ENCODE results near the gene MORN3. TPM values are rescaled to one million over a fixed set of nuclear protein-coding genes. Genes with fewer than 3 reads are reported as not detected.

The MORN3 gene
- total and polyA plus RNA-seq, 8 donors, result 0.17 to 2.8 (median 1.5) TPM

GRCh38 chr12:121628536-121628935, 40.9 kb downstream of the MORN3 start:
- peaks cover 16 to 79% of the 10 kb centered on the region in 2 donors for H3K4me1 ChIP-seq
- ATAC-seq (no peak), DNase-seq (no peak)
- TF ChIP-seq, protein P1, sequence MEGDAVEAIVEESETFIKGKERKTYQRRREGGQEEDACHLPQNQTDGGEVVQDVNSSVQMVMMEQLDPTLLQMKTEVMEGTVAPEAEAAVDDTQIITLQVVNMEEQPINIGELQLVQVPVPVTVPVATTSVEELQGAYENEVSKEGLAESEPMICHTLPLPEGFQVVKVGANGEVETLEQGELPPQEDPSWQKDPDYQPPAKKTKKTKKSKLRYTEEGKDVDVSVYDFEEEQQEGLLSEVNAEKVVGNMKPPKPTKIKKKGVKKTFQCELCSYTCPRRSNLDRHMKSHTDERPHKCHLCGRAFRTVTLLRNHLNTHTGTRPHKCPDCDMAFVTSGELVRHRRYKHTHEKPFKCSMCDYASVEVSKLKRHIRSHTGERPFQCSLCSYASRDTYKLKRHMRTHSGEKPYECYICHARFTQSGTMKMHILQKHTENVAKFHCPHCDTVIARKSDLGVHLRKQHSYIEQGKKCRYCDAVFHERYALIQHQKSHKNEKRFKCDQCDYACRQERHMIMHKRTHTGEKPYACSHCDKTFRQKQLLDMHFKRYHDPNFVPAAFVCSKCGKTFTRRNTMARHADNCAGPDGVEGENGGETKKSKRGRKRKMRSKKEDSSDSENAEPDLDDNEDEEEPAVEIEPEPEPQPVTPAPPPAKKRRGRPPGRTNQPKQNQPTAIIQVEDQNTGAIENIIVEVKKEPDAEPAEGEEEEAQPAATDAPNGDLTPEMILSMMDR (IDR thresholded peaks at IDR 0.05), result no peak
- no peaks in the 10 kb centered on the region for H3K9me3 ChIP-seq
- H3K4me3 ChIP-seq, result peak overlapping the region in 1 of 2 donors; percentile 90
- peak overlapping the region in 1 of 2 donors; percentile 97 for H3K27ac ChIP-seq
- no peaks in the 10 kb centered on the region for H3K27me3 ChIP-seq
- no peaks in the 10 kb centered on the region for H3K36me3 ChIP-seq
- intact Hi-C loops (cut with DNase I), result loop anchor here in 1 of 2 donors (10.0 kb wide), 2 partner anchors 46 to 54 kb away; no protein-coding TSS in a partner anchor

DNA sequence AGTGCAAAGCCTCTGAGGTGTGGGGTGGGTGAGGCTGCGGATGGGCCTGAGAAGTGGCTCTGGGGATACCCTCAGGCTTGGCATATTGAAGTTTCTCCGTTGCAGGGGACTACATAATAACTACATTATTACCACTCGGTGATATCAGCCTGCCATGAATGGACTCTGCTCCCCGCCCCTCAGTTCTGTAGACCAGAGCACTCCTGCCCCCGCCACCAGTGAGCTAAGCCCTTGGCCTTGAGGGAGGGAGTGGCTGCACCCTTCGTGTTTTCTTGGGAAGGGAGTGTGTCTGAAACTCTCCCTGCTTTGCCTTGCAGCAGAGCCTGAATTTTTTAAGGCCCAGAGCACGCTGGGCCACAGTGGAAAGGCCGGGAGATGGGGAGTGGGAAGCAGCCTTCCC, 41.4 kb downstream of the MORN3 start:
- H3K27ac ChIP-seq, result peak overlapping the region; percentile 95 to 97
- intact Hi-C loops (cut with DNase I), result loop anchor here in 1 of 2 donors (10.0 kb wide), 2 partner anchors 47 to 53 kb away; no protein-coding TSS in a partner anchor
- H3K27me3 ChIP-seq, result no peaks in the 10 kb centered on the region
- H3K4me3 ChIP-seq, result peak overlapping the region; percentile 60 to 90
- H3K36me3 ChIP-seq, result no peaks in the 10 kb centered on the region
- ATAC-seq (peak; percentile 9), DNase-seq (peak in 1 of 4 donors; percentile 48)
- no peaks in the 10 kb centered on the region for H3K9me3 ChIP-seq
- H3K4me1 ChIP-seq, result peaks cover 16 to 75% of the 10 kb centered on the region in 2 donors
- TF ChIP-seq, protein P1 (IDR thresholded peaks at IDR 0.05), result no peak

GRCh38 chr12:121626853-121627640, 42.4 kb downstream of the MORN3 start:
- TF ChIP-seq, protein P1 (IDR thresholded peaks at IDR 0.05), result no peak
- DNase-seq (peak; percentile 67 to 90 (median 67)), ATAC-seq (peak; percentile 61)
- peak overlapping the region; percentile 95 to 97 for H3K27ac ChIP-seq
- intact Hi-C loops (cut with DNase I), result loop anchor here in 1 of 2 donors (10.0 kb wide), 2 partner anchors 48 to 52 kb away; no protein-coding TSS in a partner anchor
- H3K27me3 ChIP-seq, result no peaks in the 10 kb centered on the region
- no peaks in the 10 kb centered on the region for H3K9me3 ChIP-seq
- peaks cover 16 to 65% of the 10 kb centered on the region in 2 donors for H3K4me1 ChIP-seq
- H3K4me3 ChIP-seq, result peak overlapping the region; percentile 60 to 90
- no peaks in the 10 kb centered on the region for H3K36me3 ChIP-seq

GRCh38 chr12:121626087-121626852, 43.2 kb downstream of the MORN3 start, which contains the start of gene ORAI1:
TSS of gene ORAI1 (plus strand) at chr12:121626530.
- peak; percentile 88 for ATAC-seq
- peak within 1 kb of the TSS; percentile 95 to 97 for H3K27ac ChIP-seq
- H3K27me3 ChIP-seq, result no peaks in the 10 kb centered on the region
- TF ChIP-seq, protein P1 (IDR thresholded peaks at IDR 0.05), result no peak
- H3K4me3 ChIP-seq, result peak within 1 kb of the TSS; percentile 60 to 90
- peaks cover 16 to 57% of the 10 kb centered on the region in 2 donors for H3K4me1 ChIP-seq
- intact Hi-C loops (cut with DNase I), result loop anchor here in 1 of 2 donors (10.0 kb wide), 2 partner anchors 49 to 51 kb away; no protein-coding TSS in a partner anchor
- H3K9me3 ChIP-seq, result no peaks in the 10 kb centered on the region
- peak; percentile 97 to 99 (median 98) for DNase-seq
- no peaks in the 10 kb centered on the region for H3K36me3 ChIP-seq
